GM21390 (cell line): ENCODE data around the gene SEMA5A.

Experiments used
- ATAC-seq: cut with Tn5 transposase; IDR thresholded peaks from one replicate; pipeline ENCODE4 v1.9.1; 2021; ENCODE audit not compliant: unreplicated experiment

The SEMA5A gene

GRCh38 chr5:9233035-9233434 is 312.8 kb downstream of the SEMA5A start:
- no peak for ATAC-seq

DNA sequence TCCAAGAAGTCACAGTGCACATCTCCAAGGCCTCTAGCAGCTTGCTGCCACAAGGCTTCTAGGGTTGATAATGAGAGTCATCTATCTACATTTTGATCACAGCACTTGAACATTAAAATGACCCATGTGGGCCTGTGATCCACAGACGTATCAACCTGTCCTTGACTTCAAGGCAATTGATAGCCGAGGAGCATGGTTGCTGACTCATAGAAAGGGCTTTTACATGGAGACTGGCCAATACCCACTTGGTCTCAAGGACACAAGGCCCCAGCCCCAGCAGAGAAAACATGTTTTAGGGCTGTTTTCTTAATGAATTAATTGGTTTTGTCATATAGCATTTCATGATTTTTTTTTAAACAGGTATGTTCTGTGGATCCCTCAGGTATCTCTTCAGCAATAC is 314.0 kb downstream of the SEMA5A start:
- no peak for ATAC-seq

- no peak for ATAC-seq
Measured at GRCh38 chr5:9230355-9230754, 315.5 kb downstream of the SEMA5A start.

DNA sequence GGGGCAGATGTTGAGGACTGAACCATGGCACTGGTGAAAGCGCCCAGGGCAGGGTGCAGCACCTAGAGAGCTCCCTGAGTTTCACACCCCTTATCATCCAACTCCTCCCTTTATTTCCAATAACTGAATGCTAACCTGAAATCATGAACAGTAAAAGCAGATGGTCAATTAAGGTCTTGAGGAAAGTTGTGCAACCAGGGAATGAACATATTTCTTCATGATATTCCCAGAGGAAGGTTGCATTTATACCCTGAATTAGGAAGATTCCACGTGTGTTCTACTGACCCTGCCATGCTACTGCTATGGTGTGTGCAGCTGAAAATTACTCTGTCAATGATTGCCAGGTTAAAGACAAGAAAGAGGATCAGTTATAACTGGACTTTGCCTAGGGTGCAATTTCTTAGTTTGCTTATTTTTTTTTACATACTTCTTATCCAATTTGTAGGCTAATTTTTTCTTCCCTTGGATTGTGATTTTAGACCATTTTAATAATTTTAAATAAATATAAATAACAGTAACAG is 319.8 kb downstream of the SEMA5A start:
- ATAC-seq = no peak

- no peak for ATAC-seq
Measured at GRCh38 chr5:9222054-9222976, 323.6 kb downstream of the SEMA5A start.

- no peak for ATAC-seq
Measured at GRCh38 chr5:9218358-9218757, 327.5 kb downstream of the SEMA5A start.

GRCh38 chr5:9212605-9213004 is 333.3 kb downstream of the SEMA5A start:
- ATAC-seq = no peak

DNA sequence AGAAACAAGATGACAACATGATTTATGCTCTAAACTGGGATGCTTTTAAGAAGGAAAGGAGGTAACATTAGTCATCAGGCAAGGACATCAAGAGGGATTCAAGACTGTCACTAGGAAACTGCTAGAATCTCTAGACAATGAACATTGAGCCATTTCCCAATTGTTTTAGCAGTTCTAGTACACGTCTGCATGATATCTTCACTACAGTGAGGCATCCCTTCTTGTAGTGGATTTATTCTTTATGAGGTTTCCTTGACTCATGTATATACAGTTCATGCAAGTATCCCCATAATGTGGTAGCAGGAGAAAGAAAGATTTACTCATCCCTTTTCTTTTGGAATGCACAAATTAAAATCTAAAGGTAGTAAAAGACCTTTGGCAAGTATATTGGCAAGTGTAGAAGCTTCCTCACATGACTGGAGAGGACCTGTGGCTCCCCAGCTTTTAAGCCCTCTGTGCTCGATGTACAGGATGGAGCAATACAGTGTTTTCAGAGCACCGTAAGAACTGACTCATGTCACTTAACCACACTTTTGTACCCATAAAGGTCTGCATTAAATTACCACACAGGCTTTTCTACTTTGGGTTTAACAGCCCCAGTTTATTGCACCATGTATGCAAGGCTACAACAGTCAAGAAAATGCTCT is 335.9 kb downstream of the SEMA5A start:
- ATAC-seq = no peak

DNA sequence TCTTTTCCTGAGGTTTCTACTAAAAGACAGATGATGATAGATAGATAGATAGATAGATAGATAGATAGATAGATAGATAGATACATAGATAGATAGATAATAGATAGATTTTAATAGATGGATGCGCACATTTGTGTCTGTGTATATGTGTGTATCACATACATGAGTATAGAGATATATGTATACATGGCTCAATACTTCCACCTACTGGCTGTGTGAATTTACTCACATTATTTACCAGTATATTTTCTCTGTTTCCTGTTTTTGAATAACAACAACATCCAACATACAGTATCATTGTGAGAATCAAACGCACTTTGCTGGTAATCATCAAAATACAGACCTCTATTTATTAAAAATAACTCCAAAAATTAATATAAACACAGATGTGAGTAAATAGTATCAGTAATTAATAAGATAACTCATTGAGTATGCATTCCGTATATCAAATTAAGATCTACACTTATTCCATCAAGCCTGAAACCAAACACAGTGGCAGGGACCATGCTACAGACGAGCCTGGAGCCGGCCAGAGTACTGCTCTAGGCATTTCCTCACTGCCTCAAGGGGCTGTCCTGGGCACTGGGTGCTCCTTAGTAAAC is 338.0 kb downstream of the SEMA5A start:
- peak; percentile 89 for ATAC-seq

DNA sequence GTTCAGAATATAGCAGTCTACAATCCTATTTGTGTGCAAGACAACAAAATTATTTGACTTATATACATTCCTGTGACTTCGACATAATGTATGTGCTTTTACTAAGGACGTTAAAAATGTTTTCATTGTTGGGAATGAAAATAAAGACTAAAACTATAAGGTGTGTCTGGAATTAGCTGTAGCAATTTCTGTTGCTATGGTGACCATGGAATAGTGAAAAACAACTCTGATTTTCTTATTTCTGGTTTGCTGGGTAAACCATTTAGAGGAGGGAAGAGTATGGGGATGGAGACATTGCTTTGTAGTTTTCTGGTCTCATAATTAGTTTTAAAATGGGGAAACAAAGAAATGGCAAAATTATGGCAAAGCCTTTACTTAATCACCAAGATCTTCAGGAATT is 343.2 kb downstream of the SEMA5A start:
- ATAC-seq = no peak

DNA sequence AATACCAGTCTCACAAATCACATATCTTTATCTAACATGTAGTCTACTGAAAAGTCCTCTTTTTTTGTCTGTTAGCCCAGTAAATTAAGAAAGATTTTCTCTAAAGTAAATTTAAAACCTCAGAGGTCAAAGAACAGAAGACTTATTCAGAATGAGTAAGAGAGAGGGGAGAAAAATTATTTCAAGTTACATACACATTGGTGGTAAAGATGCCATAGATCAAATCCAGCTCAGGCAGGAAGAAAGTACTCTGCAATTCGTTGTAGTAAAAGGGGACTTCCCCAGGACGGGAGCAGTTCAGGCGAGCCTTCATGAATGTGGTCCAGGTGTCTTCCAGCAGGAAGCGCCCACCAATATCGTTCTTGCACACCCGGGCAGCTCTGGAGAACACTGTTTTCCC is 344.1 kb downstream of the SEMA5A start:
- no peak for ATAC-seq

DNA sequence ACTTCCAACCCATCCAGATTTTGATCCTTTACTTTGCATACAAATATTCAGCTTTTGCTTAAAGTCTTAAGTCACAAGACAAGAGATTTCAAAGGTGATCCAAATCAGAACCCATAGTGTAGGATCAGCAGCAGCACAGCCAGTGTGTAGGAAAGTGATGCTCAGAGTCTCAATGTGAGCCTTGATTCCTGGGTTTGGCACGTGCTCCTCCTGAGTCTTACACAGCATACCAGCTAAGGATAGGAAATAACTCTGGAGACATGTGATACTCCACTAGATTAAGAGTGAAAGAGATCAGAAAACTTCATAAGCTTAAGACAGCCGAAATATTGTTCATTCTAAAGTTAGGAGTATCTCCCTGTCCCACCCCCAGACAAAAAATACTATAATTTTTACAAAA is 344.9 kb downstream of the SEMA5A start:
- no peak for ATAC-seq

GRCh38 chr5:9198394-9198793 is 347.5 kb downstream of the SEMA5A start:
- peak; percentile 2 for ATAC-seq

GRCh38 chr5:9197881-9198260 is 348.0 kb downstream of the SEMA5A start:
- peak; percentile 98 for ATAC-seq

DNA sequence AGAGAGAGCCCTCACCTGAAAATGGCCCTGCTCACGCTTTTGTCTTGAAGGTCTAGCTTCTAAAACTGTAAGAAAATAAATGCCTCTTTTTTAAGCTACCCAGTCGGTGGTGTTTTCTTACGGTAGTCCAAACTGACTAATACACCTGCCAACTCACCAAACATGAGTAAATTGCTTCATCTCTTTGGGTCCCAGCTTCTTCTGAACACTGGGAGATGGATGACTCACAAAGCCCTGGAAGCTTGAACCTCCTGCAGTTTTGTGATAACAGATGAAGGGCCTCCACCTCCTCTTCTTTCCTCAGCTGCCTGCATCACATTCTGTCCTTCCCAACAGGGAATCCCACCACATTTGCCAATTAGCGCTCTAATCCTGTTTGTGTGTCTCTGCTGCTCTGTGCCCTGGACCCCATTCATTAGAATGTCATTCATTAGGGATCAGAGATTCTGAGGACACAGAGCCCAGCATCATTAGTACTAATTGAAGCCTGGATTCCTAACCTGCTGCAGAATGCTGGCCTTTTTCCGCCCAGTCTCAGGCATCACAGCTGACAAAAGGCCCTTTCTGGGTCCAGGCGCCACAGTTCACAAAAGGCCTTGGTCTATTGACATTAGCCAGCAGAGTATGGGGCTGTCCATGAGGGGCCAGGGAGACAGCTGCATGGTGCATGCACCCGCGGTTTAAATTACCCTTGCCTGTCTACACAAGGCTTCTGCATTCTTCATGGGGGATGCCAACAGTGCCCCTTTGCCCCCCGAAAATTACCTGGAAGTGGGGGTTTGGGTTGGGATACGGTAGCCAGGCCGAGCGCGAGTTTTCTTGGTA is 349.3 kb downstream of the SEMA5A start:
- no peak for ATAC-seq

- no peak for ATAC-seq
Measured at GRCh38 chr5:9194509-9194908, 351.4 kb downstream of the SEMA5A start.

- ATAC-seq = no peak
Measured at GRCh38 chr5:9192266-9192665, 353.6 kb downstream of the SEMA5A start.

DNA sequence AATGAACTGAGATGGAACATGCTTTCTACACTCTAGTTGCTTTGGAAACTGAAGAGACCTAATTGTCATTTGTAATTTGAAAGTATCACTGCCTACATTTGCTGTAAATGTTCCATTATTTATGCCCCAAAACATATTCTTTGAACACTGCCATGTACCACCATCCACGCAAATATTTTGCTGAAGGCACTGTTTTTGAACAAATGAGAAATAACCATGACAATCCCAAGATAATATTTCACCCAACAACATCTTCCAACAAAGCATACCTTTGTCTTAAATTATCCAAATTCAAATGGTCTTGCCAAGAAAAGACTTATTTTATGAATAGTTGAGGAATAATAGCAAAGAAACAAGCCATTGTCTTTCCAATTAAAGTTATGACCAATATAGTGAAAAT is 356.2 kb downstream of the SEMA5A start:
- no peak for ATAC-seq

- no peak for ATAC-seq
Measured at GRCh38 chr5:9188956-9189355, 356.9 kb downstream of the SEMA5A start.

- ATAC-seq = no peak
Measured at GRCh38 chr5:9188131-9188530, 357.7 kb downstream of the SEMA5A start.

GRCh38 chr5:9187614-9188013 is 358.3 kb downstream of the SEMA5A start:
- ATAC-seq = no peak
